ENCODE results near the gene ATRNL1.
"Not testable (repeated sequence)": the region's sequence is repeated elsewhere in the genome, so short reads cannot be mapped to it uniquely, and the experiment has no call there.

Gene ATRNL1

DNA sequence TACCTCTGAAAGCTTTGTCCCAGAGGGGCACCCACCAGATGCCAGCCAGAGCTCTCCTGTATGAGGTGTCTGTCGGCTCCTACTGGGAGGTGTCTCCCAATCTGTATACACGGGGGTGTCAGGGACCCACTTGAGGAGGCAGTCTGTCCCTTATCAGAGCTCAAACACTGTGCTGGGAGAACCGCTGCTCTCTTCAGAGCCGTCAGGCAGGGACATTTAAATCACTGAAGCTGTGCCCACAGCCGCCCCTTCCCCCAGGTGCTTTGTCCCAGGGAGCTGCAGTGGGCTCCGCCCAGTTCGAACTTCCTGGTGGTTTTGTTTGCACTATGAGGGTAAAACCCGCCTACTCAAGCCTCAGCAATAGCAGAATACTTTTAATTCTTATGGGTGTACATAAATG is 665.3 kb downstream of the ATRNL1 start:
- not testable (repeated sequence) for DNase-seq (ENCODE audit: low spot score)

DNA sequence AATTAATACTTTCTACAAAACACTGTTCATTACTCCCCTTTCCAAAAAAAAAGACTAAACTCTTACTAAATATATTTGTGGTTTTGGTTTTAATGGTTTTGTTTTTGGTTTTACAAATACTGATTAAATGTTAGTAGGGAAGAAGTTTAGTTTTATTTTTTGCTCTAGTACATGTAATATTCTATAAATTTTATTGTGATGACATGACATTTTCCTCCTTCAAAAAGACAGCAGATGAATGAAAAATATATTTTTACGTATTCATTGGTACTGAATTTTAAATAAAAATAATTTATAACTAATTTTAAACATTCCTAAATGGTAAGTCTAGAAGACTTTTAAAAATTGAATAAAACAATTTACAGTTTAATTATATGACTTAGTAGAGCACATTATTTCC is 667.0 kb downstream of the ATRNL1 start:
- no peak for DNase-seq (ENCODE audit: low spot score)

DNA sequence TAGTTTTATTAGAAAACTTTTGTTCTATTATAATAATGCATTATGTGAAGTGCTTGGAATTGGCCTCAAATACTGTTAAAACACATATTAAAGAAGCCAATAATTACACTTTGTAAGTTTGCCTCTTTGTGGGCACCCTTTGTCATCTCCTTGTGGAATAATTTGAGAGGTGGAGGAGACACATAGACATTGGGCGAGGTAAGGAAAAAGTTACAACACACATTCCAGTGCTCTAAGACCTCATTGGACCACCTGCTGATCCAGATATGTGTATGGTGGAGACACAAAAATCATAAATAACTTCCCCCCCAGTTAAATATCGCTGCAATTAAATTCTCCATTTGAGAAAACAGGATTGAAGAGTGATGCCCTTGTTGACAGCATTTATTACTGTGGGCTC is 668.0 kb downstream of the ATRNL1 start:
- no peak for DNase-seq (ENCODE audit: low spot score)

DNA sequence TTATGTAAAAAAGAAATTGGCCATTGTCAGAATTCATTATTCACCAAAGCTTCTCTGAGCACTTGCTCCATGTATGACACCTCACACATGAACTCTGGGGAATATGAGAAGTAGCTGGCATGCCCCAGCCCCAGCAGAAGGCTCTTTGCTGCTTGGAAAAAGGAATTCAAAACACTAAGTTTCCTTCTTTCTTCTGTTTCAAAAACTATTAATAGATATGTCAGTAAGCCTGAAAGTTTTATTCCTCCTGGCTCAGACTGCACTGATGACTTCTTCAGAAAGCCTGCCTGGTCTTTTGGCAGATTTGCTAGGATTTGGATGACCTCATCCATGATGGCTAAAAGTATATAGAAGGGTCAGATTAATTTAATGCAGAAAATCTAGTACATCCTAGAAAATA is 668.9 kb downstream of the ATRNL1 start:
- DNase-seq (ENCODE audit: low spot score), result peak; percentile 24

DNA sequence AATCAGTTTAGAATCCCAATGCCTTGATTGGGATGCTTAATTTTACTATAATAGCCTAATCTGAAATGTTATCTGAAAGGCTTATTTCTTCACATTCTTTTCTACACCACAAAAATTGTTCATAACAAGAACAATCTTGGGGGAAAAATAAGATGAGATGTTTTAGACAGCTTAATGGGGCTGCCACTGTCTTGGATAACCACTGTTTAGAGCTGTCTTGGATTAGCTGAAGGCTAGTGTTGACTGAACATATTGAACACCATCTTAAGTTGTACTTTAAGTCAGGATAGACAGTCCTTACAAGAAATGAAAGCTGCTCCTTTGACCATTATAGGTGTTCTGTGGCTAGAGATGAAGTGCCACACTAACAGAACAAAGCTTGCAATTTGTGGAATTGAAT is 678.6 kb downstream of the ATRNL1 start:
- DNase-seq (ENCODE audit: low spot score), result no peak

DNA sequence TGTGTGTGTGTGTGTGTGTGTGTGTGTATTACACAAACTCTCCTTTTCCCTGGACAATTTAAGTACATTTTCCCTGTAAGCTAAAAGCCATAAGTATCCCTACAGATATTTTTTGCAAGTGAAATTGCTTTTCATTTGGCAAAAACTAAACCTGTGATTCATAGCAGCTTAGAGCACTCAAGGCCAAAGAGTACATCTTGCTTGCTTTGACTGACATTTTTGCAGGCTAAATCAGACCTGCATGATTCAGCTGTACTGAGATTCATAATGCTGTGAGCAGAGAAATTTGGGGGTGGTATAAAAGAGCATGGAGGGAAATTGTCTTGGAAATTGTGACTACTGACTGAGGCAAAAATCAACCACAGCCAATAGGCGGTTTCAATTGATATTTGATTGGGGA is 679.4 kb downstream of the ATRNL1 start:
- peak; percentile 42 for DNase-seq (ENCODE audit: low spot score)

DNA sequence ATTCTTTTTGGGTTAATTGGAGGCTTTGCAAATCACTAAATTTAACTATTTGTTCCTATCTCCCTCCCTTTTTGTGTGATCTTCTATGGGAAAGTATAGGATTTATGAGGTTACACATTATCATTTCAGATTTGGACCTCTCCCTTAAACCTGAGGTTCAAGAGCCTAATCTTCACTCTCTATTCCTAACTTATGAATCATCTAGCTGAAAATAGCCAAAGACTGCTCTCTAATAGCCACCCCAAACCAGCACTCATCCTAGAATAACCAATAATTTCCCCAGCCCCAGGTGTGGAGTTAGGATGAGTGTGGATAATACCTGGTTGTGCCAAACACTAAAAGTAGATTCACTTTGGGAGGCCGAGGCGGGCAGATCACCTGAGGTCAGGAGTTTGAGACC is 680.7 kb downstream of the ATRNL1 start:
- DNase-seq (ENCODE audit: low spot score), result no peak

DNA sequence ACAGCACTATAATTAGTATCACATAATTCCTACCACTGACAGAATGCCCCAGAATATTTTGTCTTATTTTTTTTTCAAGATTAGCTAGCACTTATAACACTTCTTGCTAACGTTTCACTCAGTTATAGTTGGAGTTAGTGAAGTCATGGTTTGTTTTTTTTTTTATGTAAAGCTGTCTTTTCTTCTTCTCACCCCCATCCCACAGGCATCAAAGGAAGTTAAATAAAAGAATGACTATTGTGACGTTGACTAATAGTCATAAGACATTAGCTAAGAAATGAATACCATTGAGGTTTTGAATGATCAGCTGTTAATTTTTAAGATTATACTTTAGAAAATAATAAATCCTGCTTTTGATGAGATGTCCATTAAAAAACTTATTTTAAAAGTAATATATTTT is 681.6 kb downstream of the ATRNL1 start:
- no peak for DNase-seq (ENCODE audit: low spot score)

DNA sequence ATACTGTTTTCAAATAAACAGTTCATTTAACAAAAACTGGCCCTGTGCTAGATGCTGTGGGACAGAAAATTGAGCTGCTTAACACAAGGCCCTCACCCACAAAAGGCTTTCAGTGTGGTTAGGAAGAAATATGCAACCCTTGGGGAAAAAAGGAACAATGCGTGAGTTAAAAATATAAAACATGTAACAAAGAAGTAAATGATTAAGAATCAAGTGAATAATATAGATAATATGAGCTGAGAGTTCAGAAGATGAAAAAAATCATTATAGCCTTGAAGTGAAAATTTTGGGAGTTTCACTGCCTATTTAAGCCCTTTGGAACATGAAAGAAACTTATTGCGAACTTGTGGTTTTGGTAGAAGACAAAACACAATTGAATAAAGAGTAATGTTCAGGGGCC is 684.5 kb downstream of the ATRNL1 start:
- no peak for DNase-seq (ENCODE audit: low spot score)

DNA sequence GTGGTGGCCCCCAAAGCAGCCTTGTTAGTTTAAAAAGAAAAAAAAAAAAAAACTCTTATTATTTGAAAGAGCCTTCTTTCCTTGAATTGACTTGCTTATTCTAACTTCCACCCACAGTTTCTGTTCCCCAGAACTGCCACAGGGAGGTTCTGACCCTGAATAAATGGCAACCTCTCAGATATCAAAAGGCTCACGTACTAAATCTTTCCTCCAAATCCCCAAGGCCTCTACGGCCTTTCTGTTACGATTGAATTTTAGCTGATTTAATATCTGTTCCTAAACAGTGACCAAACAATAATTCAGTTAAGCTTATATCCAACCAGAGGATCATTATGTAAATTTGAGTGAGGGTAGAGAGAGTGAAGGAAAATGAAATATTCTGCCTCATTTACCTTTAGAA is 697.1 kb downstream of the ATRNL1 start:
- DNase-seq (ENCODE audit: low spot score), result no peak

DNA sequence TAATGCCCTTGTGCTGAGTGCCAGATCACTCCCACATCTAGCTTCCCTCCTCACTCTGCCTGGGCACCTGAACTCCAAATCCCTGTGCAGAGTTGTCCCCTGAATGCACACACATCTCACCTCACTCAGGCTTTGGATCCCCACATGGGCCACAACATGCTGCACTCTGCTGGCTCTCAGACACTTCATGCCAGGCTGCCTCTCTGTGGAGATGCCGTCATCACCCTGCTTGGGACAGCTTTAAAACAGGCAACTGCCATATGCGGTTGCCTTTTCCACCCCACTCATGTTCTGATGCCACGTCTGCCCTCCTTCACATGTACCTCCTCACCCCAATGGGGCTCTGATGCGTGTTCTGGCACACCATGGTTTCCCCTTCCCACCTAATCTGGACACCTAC is 702.8 kb downstream of the ATRNL1 start:
- no peak for DNase-seq (ENCODE audit: low spot score)

DNA sequence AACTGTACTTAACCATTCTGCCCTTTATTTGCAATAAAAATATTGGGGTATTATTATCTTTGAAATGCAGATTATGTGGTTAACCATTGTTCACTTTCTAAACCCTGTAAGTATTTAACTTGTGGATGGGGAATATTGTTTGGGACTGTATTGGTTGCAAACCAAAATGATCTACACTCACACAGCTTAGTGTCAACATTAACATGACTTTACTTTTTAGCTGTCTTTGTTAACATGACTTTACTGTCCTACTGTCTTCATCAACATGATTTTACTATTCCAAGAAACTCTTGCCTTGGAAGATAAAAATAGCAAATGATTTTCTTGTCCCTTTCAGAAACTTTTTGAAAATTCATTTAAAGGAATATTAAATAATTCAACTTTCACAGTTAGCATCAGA is 708.3 kb downstream of the ATRNL1 start:
- no peak for DNase-seq (ENCODE audit: low spot score)

DNA sequence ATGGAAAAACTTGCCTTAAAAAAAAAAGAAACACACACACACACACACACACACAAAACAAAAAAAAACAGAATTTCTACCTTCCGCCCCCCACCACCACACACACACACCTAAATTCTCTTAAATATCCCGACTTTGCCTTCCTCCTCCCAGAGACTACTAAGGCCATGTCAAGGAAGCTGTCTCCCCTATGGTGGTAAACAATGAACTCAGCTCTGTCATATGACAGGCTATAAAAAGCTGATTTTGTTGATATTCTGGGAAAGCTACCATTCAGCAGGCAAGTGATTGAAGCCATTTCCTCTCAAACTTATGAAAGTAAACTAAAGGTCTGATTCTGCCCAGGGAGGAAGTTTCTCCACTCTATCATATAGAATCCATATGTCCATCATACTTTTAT is 708.8 kb downstream of the ATRNL1 start:
- no peak for DNase-seq (ENCODE audit: low spot score)

DNA sequence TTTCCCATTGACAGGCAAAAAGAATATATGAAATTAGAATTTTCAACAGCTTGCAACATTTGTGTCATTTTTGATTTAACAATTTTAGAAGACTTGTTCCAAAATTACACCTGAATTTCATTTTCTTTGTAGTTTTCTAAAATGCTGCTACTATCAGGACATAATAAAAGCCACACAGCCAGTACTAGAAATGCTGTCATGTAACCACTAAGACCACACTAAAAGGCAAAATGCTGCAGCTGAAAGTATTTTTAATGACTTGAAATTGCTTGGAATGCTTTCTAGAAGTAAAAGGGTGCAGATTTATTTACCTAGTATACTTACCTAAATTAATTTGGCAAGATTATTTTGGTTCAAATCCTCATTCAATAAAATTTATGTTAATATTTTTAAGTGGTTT is 709.7 kb downstream of the ATRNL1 start:
- DNase-seq (ENCODE audit: low spot score), result no peak

DNA sequence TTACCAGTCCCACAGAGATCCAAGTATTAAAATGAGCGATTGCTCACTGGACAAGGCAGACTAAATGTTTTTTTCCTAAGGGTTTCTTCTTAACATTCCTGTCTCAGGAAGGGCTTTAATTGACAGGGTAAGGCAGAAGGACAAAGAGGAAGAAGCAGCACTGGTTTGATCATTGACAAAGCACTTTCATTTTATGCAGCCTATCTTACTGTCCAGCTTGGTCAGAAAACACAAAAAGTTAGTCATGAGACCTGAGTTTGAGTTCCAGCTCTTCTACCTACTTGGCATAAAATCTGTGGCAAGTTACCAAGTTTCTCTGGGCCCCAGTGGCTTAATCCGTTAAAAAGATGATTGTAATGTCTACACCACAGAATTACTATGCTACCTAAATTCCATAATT is 721.4 kb downstream of the ATRNL1 start:
- DNase-seq (ENCODE audit: low spot score), result no peak

DNA sequence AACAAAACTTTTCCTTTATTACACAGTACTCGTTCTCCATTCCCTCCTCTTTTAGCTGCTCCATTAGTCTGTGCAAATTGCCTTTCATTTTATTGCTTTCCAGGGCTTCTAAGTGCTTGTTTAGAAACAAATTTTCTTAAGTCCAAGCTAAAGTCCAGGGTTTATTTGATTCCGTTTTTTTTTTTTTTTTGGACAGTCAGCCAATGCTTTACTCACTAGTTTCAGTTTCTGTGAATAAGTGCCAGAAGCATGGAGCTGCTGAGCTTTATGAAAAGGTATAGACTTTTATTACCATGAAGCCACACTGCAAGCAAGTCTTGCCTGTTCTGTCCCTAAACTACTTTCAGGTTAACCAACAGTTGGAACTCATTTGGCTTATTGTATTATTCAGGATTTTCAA is 724.8 kb downstream of the ATRNL1 start:
- DNase-seq (ENCODE audit: low spot score), result peak; percentile 19

DNA sequence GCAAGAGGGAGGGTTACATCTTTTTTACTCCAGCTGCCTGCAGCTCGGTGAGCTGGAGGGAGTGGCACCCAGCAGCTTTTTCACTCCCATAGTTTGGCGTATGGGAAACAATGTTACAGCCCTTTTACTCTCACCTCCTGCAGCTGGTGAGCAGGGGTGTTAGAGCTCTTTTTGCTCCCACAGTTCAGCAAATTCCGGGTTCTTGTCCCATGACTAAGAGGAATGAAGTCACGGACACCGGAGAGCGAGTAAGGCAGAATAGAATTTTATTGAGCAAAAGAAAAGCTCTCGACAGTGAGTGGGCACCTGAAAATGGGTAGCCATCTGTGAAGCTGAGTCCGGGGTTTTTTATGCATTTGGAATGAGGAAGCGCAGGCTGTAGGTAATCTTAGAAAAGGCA is 733.2 kb downstream of the ATRNL1 start:
- no peak for DNase-seq (ENCODE audit: low spot score)

DNA sequence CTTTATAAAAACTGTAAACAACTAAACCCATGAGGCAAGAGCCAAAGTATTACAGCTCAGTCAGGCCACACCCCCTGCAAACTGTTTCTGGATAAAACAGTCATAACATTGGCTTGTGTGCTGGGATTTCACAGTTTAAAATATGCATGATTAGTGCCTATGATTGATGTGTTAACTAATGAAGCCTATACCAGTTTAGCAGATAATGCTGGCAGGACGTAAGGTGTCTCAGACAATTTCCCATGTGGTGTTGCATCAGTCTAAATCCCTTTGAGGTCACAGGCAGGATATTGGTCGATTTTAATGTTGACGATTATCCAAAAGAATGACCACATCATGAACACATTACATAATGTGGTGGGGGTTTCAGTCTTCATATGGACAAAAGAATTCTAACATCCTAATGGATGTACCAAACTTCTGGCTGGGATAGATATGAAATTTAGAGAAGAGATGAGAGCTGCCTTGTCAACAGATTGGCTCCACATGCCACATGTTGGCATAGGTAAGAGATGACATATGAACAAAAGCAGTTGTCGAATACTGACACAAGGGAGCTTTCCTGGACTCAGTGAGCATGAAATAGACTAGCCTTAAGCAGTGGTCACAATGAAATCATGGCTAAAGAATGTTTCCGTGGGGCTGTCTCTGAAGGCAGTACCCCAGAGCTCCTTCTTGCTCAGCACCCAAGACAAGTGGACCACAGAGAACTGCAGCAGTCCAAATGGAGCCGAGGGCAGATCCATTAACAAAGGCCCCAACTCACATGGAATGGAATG is 734.3 kb downstream of the ATRNL1 start:
- DNase-seq (ENCODE audit: low spot score), result peak; percentile 67

DNA sequence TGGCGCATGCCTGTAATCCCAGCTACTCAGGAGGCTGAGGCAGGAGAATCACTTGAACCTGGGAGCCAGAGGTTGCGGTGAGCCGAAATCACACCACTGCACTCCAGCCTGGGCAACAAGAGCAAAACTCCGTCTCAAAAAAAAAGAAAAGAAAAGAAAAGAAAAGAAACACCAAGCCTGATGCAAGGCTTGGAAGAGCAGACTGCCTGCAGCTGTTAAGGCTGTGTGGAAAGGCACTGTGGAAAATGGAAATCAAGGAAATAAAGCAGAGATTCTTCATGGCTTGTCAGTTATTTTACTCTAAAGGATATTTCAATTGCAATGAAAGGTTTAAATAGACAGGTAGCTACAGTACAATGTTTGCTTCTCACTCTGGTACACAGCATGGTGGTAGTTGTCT is 735.0 kb downstream of the ATRNL1 start:
- DNase-seq (ENCODE audit: low spot score), result not testable (repeated sequence)

DNA sequence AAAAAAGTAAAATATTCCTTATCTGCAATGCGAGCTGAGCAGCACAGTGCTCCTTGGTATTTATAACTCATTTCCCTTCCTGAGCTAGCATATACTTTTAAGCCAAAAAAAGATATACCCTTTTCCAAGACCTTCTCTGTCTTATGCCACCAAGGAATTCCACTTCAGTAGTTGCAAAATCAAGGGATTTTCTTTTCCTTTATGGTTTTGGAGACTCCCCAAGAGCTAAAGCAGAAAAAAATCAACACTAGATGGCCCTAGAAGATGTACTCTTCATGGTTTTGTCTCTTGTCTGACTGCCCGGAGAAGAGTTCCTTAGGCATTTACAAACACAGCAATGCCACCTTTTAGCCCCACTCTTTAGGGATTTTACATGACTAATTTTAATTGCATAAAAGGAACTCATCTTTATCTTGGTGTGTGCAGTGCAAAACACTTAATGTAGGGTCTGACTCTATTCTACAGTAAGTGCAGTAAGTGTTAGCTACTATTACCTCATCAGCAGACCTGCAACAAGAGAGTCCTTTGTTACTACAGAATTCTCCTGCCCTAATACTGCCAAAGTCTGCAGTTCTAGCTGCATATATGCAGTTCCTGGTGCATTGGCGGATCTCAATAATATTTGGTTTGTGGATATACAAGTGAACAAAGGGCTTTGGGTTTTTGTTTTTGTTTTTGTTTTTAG is 736.5 kb downstream of the ATRNL1 start:
- peak; percentile 43 for DNase-seq (ENCODE audit: low spot score)

DNA sequence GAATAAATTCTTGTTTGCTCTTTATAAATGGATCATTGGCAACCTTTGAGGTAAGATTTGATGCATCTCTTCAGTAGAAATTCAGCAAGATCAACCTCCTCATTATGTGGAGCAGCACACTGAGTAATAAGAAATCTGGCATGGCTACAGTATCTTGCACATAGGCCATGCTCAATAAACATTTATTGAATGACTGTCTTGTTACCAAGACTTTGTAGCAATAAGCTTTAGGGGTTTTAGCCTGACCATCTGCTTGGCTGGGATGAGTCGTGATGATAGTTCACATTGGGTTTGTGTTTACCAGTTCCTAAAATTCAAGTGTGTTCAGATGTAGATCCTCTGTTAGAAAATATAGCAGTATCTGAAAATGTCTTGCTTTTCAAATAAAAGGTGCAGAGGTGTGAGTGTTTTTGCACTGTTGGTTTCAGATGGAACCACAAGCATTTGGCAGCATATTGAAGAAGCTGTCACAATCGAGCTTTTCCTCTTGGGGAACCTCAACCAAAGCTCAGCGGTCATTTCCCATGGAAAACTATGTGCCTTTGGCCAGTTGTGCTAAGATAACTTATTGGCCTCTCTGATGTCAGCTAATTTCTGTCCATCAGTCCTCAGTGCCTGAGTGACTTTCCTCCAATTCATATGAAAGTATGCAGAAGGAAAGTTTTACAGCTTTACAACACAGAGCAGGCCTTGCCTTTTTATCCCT is 737.3 kb downstream of the ATRNL1 start:
- DNase-seq (ENCODE audit: low spot score), result peak; percentile 29

DNA sequence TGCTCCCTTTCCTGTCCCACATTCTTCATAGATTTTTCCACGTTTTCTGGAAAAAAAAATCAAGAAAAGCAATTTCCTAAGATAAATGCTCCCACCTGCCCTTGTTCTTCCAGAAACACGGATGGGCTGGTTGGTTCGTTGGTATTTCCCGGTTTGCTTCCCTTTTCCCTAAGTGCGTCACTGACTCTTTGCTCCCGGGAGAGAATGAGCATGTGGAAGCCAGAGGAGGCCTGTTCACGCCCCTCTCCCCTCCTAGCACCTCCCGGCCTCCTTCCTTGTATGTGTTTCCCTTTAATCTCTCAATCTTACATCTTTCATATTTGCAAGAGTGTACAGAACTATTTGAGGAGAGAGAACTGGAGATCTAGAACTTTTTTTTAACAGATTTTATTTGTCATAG is 737.9 kb downstream of the ATRNL1 start:
- DNase-seq (ENCODE audit: low spot score), result no peak

DNA sequence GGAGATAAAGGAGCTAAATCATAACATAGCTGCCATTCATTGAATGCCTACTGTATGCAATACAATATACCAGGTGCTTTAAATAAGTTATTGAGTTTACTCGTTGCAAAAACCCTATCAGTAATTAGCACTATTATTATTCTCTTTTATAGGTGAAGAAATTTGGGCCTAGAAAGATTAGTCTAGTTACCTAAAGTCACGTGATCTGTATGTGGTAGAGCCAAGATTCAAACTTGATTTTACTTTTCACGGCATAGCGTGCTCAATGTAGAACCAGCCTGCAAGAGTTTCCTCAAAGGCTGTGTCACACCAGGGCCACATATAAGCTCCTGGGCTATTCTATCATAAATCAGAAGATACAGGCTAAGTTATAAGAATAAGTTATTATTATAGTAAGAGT is 740.0 kb downstream of the ATRNL1 start:
- DNase-seq (ENCODE audit: low spot score), result no peak
